BLaER1 treated with 17β-estradiol and CSF1 and Interleukin-3, amounts not matched to agents 10 nM and 100 nM (cell line): ENCODE measurements around the gene C2orf81.
"Not testable (repeated sequence)": the region's sequence is repeated elsewhere in the genome, so short reads cannot be mapped to it uniquely, and the experiment has no call there.

Experiments used
- H3K27ac ChIP-seq, 11 experiments: shearing (Covaris generic); formaldehyde crosslinking; 2 replicates each; pipeline ENCODE4 v1.8.1; 2022
- H3K27me3 ChIP-seq, 11 experiments: shearing (Covaris generic); formaldehyde crosslinking; 2 replicates each; pipeline ENCODE4 v1.8.1; 2022
- H3K36me3 ChIP-seq, 11 experiments: shearing (Covaris generic); formaldehyde crosslinking; 2 replicates each; pipeline ENCODE4 v1.8.1; 2022
- H3K4me1 ChIP-seq, 10 experiments: shearing (Covaris generic); formaldehyde crosslinking; 2 replicates each; pipeline ENCODE4 v1.8.1; 2022
- H3K4me2 ChIP-seq, 11 experiments: shearing (Covaris generic); formaldehyde crosslinking; 2 replicates each; pipeline ENCODE4 v1.8.1; 2022
- H3K4me3 ChIP-seq, 10 experiments: shearing (Covaris generic); formaldehyde crosslinking; 2 replicates each; pipeline ENCODE4 v1.8.1; 2022
- H3K9ac ChIP-seq, 11 experiments: shearing (Covaris generic); formaldehyde crosslinking; 2 replicates each; pipeline ENCODE4 v1.8.1; 2022
- H3K9me3 ChIP-seq, 11 experiments: shearing (Covaris generic); formaldehyde crosslinking; replicated peaks in 1 of 11; 2 replicates each; pipeline ENCODE4 v1.8.1; 2022
- H4K20me1 ChIP-seq, 11 experiments: shearing (Covaris generic); formaldehyde crosslinking; 2 replicates each; pipeline ENCODE4 v1.8.1; 2022
- Cebpa-rat ChIP-seq, 11 experiments: shearing (Covaris generic); IDR thresholded peaks; 2 replicates each; pipeline ENCODE4 v1.8.1; 2022

C2orf81 gene

GRCh38 chr2:74447230-74447999 is 26.0 kb upstream of the C2orf81 start:
- Histone ChIP-seq H3K4me3 (no peak overlapping the region), H3K9me3 (no peaks in the 10 kb centered on the region), H3K9ac (no peak overlapping the region), H3K27me3 (peaks cover 0 to 5% (median 1%) of the 10 kb centered on the region in 11 experiments; a peak in 13 of 22 replicates), H4K20me1 (no peaks in the 10 kb centered on the region), H3K27ac (no peak overlapping the region), H3K36me3 (no peaks in the 10 kb centered on the region), H3K4me2 (no peak overlapping the region), H3K4me1 (peaks cover 19 to 28% (median 23%) of the 10 kb centered on the region in 10 experiments)
- TF ChIP-seq Cebpa-rat (IDR thresholded peaks at IDR 0.05): no peak

DNA sequence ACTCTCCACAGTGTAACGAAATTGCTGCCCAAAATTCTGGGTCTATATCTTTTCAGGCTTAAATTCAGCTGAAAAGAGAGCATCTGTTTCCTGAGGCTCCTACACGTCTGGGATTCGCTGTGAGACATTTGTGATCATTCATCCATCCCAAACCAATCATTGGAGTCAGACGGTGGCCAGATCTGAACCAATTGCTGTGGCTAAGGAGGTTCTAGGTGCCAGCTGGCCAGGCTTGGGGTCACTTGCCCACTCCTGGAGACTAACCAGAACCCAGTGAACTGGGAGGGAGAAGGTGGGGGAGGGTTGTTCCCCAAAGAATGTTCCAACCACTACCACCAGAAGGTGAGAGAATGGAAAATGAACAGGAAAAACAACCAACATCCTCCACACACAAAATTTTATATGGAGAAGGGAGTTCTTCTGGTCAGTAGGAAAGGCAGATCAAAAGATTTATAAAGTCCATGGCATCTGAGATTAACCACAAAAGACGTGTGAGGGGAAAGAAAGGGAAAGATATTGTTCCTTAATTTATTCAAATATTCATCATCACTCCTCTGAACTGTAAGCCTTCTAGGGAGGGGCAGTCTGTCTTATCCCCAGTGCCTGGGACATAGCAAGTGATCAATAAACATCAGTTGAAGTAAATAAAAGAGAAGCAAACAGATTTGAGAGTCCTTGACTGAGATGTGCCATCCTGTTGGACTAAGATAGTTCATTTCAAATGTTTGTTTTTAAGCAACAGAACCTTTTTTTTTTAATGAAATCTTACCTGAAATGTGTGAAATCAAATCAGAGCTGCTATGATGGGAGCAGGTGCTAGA is 23.3 kb upstream of the C2orf81 start:
- Histone ChIP-seq H3K4me3 (no peak overlapping the region), H3K9me3 (peaks cover 0 to 13% (median 0%) of the 10 kb centered on the region in 11 experiments; a peak in 7 of 22 replicates), H4K20me1 (no peaks in the 10 kb centered on the region), H3K27ac (peak overlapping the region in 9 of 11 experiments; percentile 23 to 69 (median 59); a peak in 12 of 22 replicates), H3K9ac (peak overlapping the region in 4 of 11 experiments; percentile 29 to 58 (median 48); a peak in 4 of 22 replicates), H3K4me1 (peaks cover 29 to 40% (median 31%) of the 10 kb centered on the region in 10 experiments), H3K27me3 (peaks cover 15 to 25% (median 20%) of the 10 kb centered on the region in 11 experiments), H3K36me3 (no peaks in the 10 kb centered on the region), H3K4me2 (peak overlapping the region; percentile 58 to 85 (median 73))
- TF ChIP-seq Cebpa-rat (IDR thresholded peaks at IDR 0.05): no peak

- not testable (repeated sequence) for H3K4me3 ChIP-seq, H3K27ac ChIP-seq, H3K9ac ChIP-seq, H3K4me2 ChIP-seq, H4K20me1 ChIP-seq, H3K36me3 ChIP-seq
- Histone ChIP-seq H3K9me3 (peaks cover 0 to 13% (median 0%) of the 10 kb centered on the region in 11 experiments; a peak in 7 of 22 replicates), H3K4me1 (peaks cover 49 to 60% (median 51%) of the 10 kb centered on the region in 10 experiments), H3K27me3 (peaks cover 15 to 25% (median 20%) of the 10 kb centered on the region in 11 experiments)
Observed at GRCh38 chr2:74442483-74443297, 21.3 kb upstream of the C2orf81 start.

DNA sequence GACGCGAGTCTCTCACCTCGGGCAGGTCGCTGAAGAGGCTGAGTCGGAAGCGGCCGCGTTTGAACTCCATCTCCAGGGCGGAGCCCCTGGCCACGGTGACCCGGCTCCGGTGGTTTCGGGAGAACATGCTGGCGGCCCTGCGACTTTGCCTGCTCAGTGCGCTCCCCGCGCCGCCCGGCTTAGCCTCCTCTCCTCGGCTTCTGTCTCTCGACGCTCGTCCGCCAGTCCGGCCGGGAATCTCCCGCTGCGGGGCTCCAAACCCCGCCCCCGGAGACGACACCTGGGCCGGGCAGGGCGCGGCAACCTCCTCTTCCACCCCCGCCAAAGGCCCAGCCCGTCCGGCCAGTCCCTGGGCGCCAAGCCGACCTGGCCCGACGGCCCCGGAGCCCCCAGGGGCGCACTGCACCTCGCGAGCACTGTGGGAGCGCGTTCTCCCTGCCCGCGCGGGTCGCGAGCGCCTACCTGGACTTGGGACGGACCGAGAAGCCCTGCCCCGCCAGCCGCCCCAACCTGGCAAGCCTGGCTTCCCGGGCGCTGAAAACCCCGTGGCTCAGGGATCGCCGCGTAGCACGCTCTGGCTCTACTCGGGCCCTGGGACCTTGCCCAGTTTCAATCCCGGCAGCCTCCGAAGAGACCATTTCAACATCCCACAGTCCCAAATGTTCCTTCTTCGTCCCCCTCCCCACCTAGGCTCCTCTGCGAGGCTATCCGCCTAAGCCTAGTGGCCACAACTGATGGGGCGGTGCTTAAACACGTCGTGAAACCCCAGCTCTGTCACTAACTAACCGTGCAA is 20.5 kb upstream of the C2orf81 start, which contains the start of gene RTKN:
RTKN (minus strand) TSS at position 248 of the 793 bp plus-strand sequence; CDS start at position 127, 121 bp downstream.
- Histone ChIP-seq H3K36me3 (no peaks in the 10 kb centered on the region), H3K4me3 (peak within 1 kb of the TSS; percentile 62 to 74 (median 68); a peak in 17 of 20 replicates), H3K27ac (peak within 1 kb of the TSS; percentile 48 to 94 (median 85); a peak in 21 of 22 replicates), H3K4me2 (peak within 1 kb of the TSS; percentile 89 to 100 (median 99)), H4K20me1 (no peaks in the 10 kb centered on the region), H3K9me3 (peaks cover 0 to 13% (median 0%) of the 10 kb centered on the region in 11 experiments; a peak in 7 of 22 replicates), H3K27me3 (peaks cover 15 to 25% (median 20%) of the 10 kb centered on the region in 11 experiments), H3K9ac (peak within 1 kb of the TSS; percentile 75 to 90 (median 82)), H3K4me1 (peaks cover 57 to 68% (median 59%) of the 10 kb centered on the region in 10 experiments)
- no peak for TF ChIP-seq Cebpa-rat (IDR thresholded peaks at IDR 0.05)

DNA sequence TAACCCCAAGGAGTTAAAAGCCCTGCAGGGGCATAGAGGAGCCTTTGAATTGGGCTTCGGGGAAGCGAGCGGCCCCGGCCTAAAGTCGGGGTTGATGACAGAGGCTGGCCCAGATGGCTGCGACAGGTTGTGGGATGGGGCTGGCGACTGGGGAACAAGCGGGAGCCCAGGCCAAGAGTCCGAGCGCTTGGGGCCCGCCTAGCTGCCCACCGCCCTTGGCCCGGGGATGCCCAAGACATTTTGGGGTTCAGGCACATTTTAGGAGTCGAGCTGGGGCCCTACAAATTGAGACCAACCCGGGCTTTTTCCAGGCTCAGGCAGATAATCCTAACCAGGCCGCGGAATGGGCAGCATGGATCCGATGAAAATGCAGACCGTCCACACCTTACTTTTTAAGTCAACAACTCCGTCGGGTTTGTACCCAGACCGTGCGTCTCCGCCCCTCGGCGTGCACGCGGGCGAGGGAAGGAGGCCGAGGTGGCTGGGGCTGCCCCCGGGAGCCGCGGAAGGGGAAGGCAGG is 19.8 kb upstream of the C2orf81 start:
- Histone ChIP-seq H3K4me1 (peaks cover 64 to 74% (median 66%) of the 10 kb centered on the region in 10 experiments), H3K4me2 (peak overlapping the region; percentile 89 to 100 (median 99)), H3K27me3 (peaks cover 15 to 25% (median 20%) of the 10 kb centered on the region in 11 experiments), H3K9ac (peak overlapping the region in 7 of 11 experiments; percentile 80 to 88 (median 82); a peak in 10 of 22 replicates), H3K27ac (peak overlapping the region; percentile 48 to 94 (median 85); a peak in 18 of 22 replicates), H3K4me3 (0 out of 20 replicates have a peak overlapping the region, but pooled peaks of 2 of the 10 experiments have one; percentile 67 to 72), H3K9me3 (peaks cover 0 to 13% (median 0%) of the 10 kb centered on the region in 11 experiments; a peak in 7 of 22 replicates), H3K36me3 (no peaks in the 10 kb centered on the region), H4K20me1 (no peaks in the 10 kb centered on the region)
- TF ChIP-seq Cebpa-rat (IDR thresholded peaks at IDR 0.05): no peak

DNA sequence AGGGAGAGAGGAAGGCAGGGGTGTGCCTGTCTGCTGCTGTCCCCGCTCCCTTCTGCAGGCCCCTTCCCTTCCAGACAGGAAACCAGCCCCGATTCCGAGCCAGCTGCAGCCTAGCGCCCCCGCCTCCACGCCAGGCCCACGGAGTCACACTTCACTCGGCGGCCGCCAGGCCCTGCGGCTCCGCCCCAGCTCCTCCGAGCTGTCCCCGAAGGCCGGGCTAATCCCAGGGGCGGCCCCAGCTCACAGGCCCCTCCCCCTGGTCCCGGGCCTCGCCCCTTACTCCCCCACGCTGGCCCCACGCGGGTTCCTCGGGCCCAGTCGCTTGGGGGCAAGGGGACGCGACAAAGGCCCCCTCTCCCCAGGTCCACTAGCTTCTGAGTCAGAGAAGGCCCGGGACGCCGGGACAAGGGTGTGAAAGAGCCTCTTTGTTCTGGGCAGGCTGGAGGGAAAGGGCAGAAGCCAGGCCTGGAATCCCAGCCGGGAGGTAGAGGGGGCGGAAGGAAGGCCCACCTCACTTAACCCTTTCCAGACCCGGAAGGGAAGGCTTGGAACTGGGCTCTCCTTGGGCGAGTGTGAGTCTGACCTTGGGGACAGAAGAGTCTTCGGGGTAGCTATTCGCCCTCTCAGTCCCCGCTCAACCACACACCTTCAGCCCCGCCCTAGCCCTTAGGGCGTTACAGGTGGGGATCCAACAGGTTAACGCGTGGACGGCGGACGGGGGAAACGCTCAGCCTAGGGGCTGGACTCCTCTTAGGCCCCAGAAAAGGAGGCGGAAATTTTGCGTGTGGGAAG is 19.2 kb upstream of the C2orf81 start:
- Histone ChIP-seq H3K9me3 (peaks cover 0 to 13% (median 0%) of the 10 kb centered on the region in 11 experiments; a peak in 7 of 22 replicates), H3K9ac (peak overlapping the region; percentile 75 to 90 (median 82)), H4K20me1 (no peaks in the 10 kb centered on the region), H3K27me3 (peaks cover 15 to 25% (median 20%) of the 10 kb centered on the region in 11 experiments), H3K4me3 (peak overlapping the region; percentile 62 to 74 (median 68)), H3K4me2 (peak overlapping the region; percentile 89 to 100 (median 99)), H3K4me1 (peaks cover 64 to 81% (median 70%) of the 10 kb centered on the region in 10 experiments), H3K27ac (peak overlapping the region; percentile 48 to 94 (median 85); a peak in 21 of 22 replicates), H3K36me3 (no peaks in the 10 kb centered on the region)
- no peak for TF ChIP-seq Cebpa-rat (IDR thresholded peaks at IDR 0.05)
